Stimulated activated CD4-positive, alpha-beta T cell treated with anti-CD3 and anti-CD28 coated beads, TNF-alpha, amount 100 ng/mL, for 24 hours (primary cell): Measurements from ENCODE around the gene TRIM34.
"Not testable (repeated sequence)": the region's sequence is repeated elsewhere in the genome, so short reads cannot be mapped to it uniquely, and the experiment has no call there.

Source experiments
- DNase-seq, 3 experiments: peaks; one replicate each; pipeline ENCODE4 v3.0.0-alpha.2; 2020; ENCODE audit warnings: low read depth in 3 of 3

TRIM34 gene

GRCh38 chr11:5620651-5621521, 3.9 kb upstream of the TRIM34 start:
- no peak for DNase-seq

- no peak for DNase-seq
These were observed 3.2 kb upstream of the TRIM34 start for GRCh38 chr11:5621580-5621979.

DNA sequence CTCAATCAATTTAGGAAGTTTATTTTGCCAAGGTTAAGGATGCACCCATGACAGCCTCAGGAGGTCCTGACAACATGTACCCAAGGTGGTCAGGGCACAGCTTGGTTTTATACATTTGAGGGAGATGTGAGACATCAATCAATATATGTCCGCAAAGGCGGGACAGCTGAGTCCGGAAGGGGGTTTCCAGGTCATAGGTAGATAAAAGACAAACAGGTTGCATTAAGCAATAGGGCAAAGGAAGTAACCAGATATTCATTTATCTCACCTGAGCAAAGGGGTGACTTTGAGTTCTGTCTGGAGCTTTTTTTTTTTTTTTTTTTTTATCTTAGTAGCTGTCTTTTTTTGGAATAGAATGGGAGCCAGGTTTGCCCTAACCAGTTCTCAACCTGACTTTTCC, 2.0 kb upstream of the TRIM34 start:
- no peak for DNase-seq

DNA sequence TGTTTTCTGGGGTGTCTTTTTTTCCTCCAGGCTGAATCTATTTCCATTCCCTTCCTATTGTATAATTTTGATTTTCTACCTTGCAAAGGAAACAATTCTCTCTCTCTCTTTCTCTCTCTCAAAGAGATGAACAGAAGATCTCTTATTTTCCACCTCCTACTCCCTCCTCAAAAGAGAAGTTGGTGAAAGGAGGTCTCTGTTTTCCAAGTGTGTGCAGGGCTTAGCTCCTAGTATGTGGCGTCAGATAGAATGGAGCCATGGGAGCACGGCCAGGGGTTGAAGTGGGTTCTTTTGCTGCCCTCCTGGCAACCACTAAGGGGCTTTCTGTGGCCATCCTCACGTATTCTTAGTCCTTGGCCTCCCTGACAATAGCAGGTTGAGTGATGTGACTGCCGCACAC, 480 bp downstream of the TRIM34 start:
- no peak for DNase-seq

GRCh38 chr11:5626196-5626595, 1.4 kb downstream of the TRIM34 start:
- no peak for DNase-seq

DNA sequence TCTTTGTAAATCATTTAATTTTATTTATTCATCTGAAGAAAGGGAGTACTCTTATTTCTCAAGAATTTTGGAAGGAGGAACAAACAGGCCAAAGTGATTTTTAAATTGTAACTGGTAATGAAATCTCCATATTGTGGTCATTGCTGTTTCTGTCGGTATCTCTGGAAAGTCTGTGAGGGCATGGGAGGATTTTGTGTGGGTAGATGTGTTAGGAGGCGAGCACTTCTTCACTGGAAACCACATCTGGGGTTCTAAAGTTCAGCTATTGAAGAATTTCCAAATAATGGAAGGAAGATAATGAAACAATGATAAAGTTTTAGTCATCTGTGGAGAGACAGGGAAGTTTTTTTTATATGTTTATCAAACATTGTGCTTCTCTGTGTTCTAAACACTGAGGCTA, 6.6 kb downstream of the TRIM34 start:
- no peak for DNase-seq

GRCh38 chr11:5631969-5632635, 7.3 kb downstream of the TRIM34 start:
- DNase-seq, result no peak

- DNase-seq, result no peak
These were observed 15.2 kb downstream of the TRIM34 start for GRCh38 chr11:5639953-5640352.

DNA sequence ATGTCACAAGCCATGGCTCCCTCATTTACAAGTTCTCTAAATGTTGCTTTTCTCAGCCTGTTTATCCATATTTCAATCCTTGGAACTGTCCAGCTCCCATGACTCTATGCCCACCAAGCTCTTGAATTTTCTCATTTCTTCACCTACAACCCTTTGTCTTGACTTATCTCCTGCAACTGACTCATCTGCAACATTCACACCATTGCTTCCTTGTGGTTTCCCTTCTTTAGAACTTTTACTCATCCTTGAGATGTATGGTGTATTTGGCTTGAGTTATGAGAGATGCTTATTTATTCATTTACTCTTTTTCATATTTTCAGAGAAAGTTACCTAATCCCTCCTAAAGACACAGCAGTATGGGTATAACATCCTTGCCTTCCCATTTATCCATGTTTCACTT, 18.8 kb downstream of the TRIM34 start:
- no peak for DNase-seq

DNA sequence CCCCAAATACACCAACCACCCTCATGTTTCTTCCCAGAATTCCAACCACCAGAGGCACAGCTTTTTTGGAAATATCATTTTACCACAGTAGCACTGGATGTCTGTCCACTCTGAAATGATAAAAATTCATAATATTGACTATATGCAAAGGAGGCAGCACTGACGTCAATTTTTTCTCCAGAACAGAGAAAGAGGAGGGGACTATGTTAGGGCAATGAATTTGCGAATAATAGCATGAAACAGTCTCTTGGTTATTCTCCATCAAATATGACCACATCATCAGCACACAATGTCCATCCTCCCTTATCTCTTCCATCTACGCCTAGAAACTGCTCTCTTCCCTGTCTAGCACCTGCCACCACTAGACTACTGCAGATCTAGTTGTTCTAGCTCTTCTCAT, 21.3 kb downstream of the TRIM34 start:
- DNase-seq, result no peak

GRCh38 chr11:5655474-5655873, 30.7 kb downstream of the TRIM34 start:
- no peak for DNase-seq

- not testable (repeated sequence) for DNase-seq
These were observed 32.2 kb downstream of the TRIM34 start for GRCh38 chr11:5656956-5657355.

DNA sequence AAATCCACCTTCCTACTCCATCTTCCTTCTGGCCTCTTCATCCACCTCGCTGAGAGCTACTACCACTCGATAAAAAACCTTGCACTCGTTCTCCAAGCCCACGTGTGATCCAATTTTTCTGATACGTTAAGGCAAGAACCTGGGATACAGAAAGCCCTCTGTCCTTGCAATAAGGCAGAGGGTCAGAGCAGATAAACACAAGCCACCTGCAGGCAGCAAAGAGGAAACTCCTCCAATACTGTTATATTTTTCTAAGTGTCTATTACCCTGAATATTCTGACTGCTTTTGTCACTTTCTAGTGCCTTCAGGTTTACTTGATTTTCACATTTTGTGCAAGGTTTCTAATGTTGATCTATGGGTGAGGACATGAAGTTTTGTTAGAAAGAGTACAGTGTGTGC, 33.5 kb downstream of the TRIM34 start:
- no peak for DNase-seq

- DNase-seq, result no peak
These were observed 38.7 kb downstream of the TRIM34 start for GRCh38 chr11:5663511-5663910.

DNA sequence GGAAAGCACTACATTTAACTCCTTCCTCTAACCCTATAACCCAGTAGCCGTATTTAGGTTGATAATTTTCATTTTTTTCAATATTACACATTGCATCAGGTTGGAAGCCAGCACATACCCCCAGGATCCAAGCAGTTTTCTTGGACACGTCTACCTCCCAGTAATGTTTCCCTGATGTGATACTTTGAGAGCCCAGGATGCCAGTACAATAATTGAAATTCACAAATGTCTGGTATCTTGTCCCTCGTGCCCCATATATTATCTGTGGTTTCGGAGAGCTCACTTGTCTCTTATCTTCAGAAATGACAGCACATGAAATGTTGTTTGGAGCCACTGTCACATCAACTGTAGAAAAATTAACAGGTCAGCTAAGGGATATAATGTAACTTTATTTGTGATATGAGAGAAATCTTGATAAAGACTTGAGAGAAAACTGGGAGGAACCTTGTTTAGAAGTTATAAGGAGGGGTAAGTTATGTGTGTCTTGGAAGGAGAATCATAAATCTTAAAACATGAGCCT, 40.3 kb downstream of the TRIM34 start:
- DNase-seq, result no peak

- no peak for DNase-seq
These were observed 41.1 kb downstream of the TRIM34 start for GRCh38 chr11:5665746-5666401.

DNA sequence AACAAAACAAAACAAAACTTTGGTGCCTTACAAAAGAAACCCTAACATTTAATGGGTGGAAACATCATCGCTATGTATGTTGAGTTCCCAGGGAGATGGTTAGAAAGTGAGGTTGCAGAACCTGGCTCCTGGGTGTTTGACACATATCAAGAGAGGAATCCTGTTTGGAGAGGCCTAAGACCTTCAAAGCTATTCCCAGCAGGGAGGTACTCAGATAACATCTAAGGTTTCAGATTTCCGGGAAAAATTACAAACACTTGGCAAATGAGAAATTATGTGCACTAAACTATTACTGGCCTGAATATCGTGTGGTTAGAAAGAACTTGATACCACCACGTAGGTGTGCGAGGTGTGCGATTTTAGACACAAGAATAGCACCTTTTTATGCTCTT, 41.6 kb downstream of the TRIM34 start:
- DNase-seq, result no peak

DNA sequence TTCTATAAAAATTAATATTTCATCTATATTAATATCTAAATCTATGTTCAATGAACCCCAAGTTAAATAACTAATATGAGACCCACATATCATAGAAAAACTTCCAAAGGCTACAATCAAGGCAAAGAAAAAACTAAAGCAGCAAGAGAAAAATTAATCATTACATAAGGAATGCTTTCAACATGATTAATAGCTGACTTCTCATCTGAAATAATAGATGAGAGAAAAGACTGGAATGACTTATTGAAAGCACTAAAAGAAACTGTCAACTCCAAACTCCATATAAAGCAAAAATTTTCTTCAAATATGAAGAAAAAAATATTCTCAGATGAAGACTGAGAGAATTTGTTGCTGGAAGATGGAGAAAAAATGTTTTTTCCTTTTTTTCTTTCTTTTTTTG, 47.0 kb downstream of the TRIM34 start:
- no peak for DNase-seq

- no peak for DNase-seq
These were observed 49.6 kb downstream of the TRIM34 start for GRCh38 chr11:5674391-5674790.

GRCh38 chr11:5679811-5680210, 55.0 kb downstream of the TRIM34 start:
- no peak for DNase-seq

DNA sequence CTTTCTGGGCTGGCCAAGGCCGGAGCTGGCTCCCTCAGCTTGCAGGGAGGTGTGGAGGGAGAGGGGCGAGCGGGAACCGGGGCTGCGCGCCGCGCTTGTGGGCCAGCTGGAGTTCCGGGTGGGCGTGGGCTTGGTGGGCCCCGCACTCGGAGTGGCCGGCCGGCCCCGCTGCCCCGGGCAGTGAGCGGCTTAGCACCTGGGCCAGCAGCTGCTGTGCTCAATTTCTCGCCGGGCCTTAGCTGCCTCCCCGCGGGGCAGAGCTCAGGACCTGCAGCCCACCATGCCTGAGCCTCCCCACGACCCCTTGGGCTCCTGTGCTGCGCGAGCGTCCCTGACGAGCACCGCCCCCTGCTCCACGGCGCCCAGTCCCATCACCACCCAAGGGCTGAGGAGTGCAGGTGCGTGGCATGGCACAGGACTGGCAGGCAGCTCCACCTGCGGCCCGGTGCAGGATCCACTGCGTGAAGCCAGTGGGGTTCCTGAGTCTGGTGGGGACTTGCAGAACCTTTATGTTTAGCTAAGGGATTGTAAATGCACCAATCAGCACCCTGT, 58.2 kb downstream of the TRIM34 start:
- DNase-seq, result not testable (repeated sequence)

- DNase-seq, result peak in 1 of 3 experiments; percentile 21
These were observed 58.8 kb downstream of the TRIM34 start for GRCh38 chr11:5683620-5684019.
